WI38 (cell line): ENCODE data around the gene NCAPD3.

Source experiments
- H3K4me3 ChIP-seq: 2 replicates; pipeline ENCODE4 v1.5.1; 2011; ENCODE audit warnings: low read depth, mild to moderate bottlenecking, control low read depth, low read length
- CTCF ChIP-seq: IDR thresholded peaks from 2 replicates; pipeline ENCODE4 v1.5.1; 2012; ENCODE audit warnings: low read depth, mild to moderate bottlenecking, control low read depth, low read length

The NCAPD3 gene

GRCh38 chr11:134233729-134234179, 10.0 kb upstream of the NCAPD3 start:
- no peak overlapping the region for H3K4me3 ChIP-seq

GRCh38 chr11:134231958-134232659, 8.3 kb upstream of the NCAPD3 start:
- no peak overlapping the region for H3K4me3 ChIP-seq
- no peak for TF ChIP-seq CTCF

More at GRCh38 chr11:134233729-134234179, 10.0 kb upstream of the NCAPD3 start:
- TF ChIP-seq CTCF, result no peak

- H3K4me3 ChIP-seq, result no peak overlapping the region
- no peak for TF ChIP-seq CTCF
Measured at GRCh38 chr11:134230339-134230738, 6.6 kb upstream of the NCAPD3 start.

DNA sequence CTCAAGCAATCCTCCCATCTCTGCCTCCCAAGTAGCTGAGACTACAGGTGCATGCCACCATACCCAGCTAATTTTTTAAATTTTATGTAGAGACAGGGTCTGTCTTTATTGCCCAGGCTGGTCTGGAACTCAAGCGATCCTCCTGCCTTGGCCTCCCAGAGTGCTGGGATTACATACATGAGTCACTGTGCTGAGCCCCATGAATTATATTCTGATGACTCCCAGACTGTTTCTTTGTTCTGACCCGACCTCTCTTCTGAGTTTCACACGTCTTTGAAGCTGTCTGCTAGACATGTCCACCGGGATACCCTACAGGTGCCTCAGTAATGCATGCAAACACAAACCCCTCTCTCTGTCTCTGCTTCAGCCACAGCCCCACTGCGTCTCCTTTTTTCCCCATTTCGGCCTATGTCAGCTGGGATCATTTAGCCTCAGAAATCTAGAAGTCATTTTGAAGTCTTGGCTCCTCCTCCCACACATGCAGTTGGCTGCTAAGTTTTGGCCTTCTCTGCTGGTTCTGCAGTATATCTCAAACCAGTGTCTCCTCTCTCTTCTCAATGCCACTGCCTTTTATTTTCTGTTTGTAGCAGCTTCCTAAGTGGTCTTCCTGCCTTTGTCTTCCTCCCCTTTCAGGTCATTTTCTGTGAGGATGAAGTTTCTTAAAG, 5.5 kb upstream of the NCAPD3 start:
- TF ChIP-seq CTCF, result no peak
- H3K4me3 ChIP-seq, result no peak overlapping the region

- no peak for TF ChIP-seq CTCF
- no peak overlapping the region for H3K4me3 ChIP-seq
Measured at GRCh38 chr11:134228625-134229024, 4.9 kb upstream of the NCAPD3 start.

- no peak for TF ChIP-seq CTCF
- H3K4me3 ChIP-seq, result no peak overlapping the region
Measured at GRCh38 chr11:134226806-134227325, 3.1 kb upstream of the NCAPD3 start.
